ENCODE measurements around the gene CYP1B1.
"Not testable (repeated sequence)": the region's sequence is repeated elsewhere in the genome, so short reads cannot be mapped to it uniquely, and the experiment has no call there.

Gene CYP1B1

DNA sequence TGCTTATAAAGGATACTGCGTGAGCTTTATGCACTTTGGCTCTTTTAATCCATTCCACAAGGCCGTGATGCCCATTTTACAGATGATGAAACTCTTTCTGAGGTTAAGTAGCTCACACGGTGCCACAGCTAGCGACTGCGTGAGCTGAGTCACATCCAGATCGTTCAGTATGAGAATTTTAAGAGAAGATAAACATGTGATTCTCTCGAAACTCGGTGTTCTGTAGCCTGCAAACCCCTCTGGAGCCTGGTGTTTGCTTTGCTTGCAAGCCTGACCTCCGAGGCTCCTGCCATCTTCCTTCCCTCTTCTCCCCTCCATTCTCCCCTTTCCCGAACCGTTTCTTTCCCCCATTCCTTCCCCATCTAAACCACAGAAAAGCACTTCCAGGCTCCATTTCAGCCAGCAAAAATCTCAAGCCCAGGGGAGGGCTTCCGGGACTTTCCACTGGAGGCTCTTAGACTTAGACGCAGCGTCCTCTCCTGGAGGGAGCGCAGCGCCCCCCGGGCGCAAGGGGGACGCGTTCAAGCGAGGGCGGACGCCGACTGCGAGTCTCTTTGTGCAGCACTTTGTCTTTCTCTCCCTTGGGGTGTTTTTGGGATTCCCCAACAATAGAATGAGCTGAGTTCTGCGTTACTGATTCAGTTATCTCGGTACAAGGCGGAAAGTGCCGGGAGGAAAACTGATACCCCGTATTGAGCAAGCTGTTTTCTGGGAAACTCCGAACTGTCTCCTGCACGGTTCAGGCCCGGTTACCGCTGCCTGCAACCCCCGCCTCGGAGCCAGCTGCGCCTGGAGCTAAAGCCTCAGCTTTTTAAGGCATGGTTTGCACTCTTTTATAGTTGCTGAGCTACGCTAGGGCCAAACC, 38.0 kb downstream of the CYP1B1 start:
- DNase-seq (ENCODE audit: low read depth in 2 of 2), result peak in 1 of 2 donors; percentile 11

DNA sequence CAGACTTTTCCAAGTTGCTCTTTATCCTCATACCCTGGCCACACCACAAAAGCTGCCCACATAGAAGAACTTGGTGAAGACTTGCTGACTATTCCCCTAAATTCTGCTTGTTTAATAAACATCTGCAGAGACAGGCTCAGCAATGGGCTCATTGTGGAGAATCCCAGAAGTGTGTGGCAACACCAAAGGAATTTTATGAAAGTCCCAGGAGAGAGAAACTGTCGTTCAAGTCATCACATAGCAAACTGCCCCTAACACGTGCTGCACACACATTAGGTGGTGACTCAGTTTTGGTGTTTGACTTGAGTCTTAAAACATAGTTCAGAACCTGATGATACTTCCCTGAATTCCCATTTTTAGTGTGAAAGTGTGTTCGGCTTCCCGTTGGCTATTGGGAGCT, 38.6 kb downstream of the CYP1B1 start:
- no peak for DNase-seq (ENCODE audit: low read depth in 2 of 2)

DNA sequence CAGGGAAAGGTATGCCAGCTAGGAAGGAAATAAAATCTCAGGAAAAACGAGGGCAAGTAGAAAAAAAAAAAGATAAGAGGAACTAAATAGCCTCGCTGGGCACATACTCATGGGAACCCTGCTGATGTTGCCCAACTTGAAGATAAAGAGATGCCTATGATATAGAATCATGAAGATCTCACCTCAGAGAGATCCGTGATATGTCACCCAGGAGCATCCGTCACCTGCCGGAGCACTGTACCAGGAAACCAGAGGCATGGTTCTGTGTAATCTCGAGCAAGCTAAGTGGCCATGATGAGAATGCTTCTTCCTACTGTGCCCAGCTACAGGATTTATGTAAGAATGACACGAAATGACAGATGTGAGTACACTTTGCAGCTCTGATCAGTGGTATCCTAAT, 40.0 kb downstream of the CYP1B1 start:
- DNase-seq (ENCODE audit: low read depth in 2 of 2), result no peak

DNA sequence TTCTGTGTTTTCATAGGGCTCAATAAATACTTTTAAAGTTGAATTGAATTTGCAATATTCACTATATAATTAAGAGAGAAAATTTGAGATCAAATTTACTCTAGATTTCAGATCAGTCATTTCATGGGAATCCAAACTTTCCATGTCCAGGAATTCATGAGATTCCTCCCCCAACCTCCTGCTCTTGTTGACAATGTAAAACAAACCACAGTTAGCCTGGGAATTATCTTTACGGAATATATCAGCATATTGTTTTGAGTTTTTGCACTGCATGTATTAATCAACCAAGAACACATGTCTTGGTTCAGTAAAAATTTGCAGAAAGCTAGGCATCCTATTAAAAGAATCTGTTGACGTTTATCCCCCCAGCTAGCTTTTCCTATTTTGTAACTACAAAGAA, 42.3 kb downstream of the CYP1B1 start:
- DNase-seq (ENCODE audit: low read depth in 2 of 2), result no peak

DNA sequence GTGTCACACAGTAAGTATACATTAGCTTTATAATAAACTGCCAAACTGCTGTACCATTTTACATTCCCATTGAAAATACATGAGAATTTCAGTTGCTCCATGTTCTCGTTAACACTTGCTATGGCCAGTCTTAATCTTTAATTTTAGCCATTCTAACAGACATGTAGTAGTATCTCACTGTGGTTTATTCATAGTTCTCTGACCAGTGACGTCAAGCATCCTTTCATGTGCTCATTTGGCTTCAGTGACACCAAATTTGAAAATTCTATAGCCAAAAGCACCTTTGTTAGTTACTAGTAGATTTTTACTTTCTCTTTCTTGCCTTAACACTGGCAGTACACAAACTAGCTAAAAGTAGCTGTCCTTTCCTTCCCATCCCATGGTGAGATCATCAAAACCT, 43.0 kb downstream of the CYP1B1 start:
- no peak for DNase-seq (ENCODE audit: low read depth in 2 of 2)

DNA sequence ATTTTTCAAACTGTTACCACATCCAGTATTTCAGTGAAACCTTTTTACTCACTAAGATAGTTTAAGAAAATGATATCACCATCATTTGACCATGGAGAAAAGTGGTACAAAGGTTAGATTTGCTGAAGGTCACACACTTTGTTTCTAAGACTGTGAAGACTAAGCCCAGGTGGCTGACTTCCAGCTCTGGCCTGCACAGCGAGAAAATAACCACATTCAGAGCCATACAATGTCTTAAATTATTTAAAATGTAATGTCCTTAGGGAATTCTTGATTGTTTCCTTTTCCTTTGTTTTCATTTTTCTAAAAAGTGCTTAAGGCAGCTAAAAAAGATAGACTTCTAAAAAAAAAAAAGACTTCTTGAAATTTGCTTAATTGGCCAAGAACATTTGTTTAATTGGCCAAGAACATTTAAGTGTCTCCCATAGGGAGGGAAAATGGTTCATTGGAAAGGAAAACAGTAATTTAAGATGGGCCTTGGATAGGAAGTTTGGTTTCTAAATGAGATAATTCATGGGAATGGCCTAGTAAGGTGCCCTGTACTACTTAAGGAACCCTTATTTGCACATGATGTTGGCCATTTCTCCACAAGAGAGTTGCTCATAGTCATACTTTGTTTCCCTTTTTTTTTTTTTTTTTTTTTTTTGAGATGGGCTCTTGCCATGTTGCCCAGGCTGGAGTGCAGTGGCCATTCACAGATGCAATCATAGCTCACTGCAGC, 45.2 kb downstream of the CYP1B1 start:
- DNase-seq (ENCODE audit: low read depth in 2 of 2), result no peak

DNA sequence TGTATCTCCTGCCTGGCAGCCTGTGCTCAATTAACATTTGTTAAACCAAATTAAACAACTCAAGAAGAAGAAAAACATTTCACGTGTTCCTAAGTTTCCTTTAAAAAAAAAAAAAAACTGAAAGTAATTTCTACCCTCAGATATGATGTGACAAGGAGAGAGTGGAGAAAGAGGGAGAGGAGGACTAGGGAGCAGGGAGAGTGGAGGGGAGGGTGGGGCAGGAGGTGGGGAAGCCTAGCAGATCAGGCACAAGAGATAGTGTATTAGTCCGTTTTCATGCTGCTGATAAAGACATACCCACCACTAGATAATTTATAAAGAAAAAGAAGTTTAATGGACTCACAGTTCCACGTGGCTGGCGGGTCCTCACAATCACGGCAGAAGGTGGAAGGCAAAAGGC, 46.4 kb downstream of the CYP1B1 start:
- no peak for DNase-seq (ENCODE audit: low read depth in 2 of 2)

DNA sequence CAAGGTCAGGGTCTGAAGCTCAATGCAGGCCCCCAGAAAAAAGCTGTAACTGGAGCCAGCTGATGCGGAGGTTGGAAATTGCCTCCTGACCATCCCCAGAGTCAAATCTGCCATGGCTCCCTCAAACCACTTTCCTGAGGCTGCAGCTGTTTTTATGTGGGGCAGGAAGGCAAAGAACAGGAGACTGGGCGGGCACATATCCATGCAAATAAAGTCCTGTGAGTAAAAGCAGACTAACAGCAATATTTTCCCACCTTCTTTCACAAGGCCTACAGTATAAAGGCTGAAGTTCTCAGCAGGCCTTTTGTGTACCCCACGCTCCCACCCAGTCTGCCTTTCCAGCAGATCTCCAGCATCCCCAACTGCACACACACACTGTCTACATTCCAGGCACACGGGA, 47.1 kb downstream of the CYP1B1 start:
- no peak for DNase-seq (ENCODE audit: low read depth in 2 of 2)

DNA sequence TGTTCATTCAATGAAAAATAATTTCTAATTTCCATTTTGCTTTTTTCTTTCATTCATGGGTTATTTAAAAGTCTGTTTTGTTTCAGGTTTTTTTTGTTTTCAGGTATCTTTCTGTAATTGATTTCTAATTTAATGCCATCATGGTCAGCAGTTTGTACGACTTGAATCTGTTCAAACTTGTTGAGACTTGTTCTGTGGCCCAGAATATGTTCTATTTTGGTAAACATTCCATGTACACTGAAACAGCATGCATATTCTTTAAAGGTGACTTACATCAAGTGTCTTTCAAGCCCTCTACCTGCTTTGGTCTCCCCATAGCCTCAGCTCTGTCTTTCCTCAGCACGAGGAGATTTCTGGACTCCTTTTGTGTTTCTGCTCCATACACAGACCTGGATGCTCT, 49.1 kb downstream of the CYP1B1 start:
- DNase-seq (ENCODE audit: low read depth in 2 of 2), result no peak

DNA sequence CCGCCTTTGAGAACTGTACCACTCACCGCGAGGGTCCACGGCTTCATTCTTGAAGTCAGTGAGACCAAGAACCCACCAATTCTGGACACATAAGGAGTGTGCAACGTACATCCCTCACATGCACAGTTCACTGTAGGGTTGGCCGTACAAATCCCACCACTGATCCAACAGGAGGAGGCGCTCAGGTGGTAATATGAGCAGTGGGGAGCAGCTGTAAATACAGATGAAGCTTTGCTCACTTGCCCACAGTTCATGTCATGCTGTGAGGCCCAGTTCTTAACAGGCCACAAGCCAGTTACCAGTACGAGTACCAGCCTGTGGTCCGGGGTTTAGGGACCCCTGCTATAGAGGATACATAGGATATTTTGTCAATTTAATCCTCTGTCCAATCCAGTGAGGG, 54.4 kb downstream of the CYP1B1 start:
- no peak for DNase-seq (ENCODE audit: low read depth in 2 of 2)

DNA sequence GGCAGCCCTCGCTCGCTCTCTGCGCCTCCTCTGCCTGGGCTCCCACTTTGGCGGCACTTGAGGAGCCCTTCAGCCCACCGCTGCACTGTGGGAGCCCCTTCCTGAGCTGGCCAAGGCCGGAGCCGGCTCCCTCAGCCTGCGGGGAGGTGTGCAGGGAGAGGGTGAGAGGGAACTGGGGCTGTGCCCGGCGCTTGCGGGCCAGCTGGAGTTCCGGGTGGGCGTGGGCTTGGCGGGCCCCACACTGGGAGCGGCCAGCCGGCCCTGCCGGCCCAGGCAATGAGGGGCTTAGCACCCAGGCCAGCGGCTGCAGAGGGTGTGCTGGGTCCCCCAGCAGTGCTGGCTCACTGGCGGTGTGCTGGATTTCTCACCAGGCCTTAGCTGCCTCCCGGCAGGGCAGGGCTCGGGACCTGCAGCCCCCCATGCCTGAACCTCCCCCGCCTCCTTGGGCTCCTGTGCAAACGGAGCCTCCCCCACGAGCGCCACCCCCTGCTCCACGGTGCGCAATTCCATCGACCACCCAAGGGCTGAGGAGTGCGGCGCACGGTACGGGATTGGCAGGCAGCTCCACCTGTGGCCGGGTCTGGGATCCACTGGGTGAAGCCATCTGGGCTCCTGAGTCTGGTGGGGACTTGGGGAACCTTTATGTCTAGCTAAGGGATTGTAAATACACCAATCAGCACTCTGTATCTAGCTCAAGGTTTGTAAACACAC, 55.4 kb downstream of the CYP1B1 start:
- not testable (repeated sequence) for DNase-seq (ENCODE audit: low read depth in 2 of 2)

DNA sequence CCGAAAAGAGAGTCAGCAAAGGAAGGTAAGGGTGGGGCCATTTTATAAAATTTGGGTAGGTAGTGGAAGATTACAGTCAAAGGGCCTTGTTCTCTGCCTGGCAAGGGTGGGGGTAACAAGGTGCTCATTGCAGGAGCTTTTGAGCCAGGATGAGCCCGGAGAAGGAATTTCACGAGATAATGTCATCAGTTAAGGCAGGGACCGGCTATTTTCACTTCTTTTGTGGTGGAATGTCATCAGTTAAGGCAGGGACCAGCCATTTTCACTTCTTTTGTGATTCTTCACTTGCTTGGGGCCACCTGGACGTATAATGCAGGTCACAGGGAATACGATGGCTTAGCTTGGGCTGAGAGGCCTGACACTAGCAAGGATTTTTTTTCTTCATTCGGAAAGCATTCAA, 58.1 kb downstream of the CYP1B1 start:
- no peak for DNase-seq (ENCODE audit: low read depth in 2 of 2)

Data from stimulated activated CD8-positive, alpha-beta memory T cell treated with anti-CD3 and anti-CD28 coated beads, Interleukin-2, amount 100 ng/mL, for 48 hours (primary cell).